Trophoblast cell (in vitro differentiated cells and primary cell): ENCODE measurements around the gene POLR3E. TPM values are rescaled to one million over a fixed set of nuclear protein-coding genes. Genes with fewer than 3 reads are reported as not detected.

Source experiments
- DNase-seq, 2 donors: peaks; one replicate each; pipeline ENCODE4 v3.0.0-alpha.2; 2016
- H2AFZ ChIP-seq: 2 replicates; pipeline ENCODE4 v1.6.1; 2013; ENCODE audit warnings: low read length, moderate library complexity, mild to moderate bottlenecking; ENCODE audit not compliant: insufficient read depth, poor library complexity
- H2AK5ac ChIP-seq: 2 replicates; pipeline ENCODE4 v1.6.1; 2013; ENCODE audit warnings: mild to moderate bottlenecking, low read length
- H2BK120ac ChIP-seq: 2 replicates; pipeline ENCODE4 v1.6.1; 2013; ENCODE audit warnings: low read length, mild to moderate bottlenecking, moderate library complexity; ENCODE audit not compliant: insufficient read depth, poor library complexity
- H2BK12ac ChIP-seq: 2 replicates; pipeline ENCODE4 v1.6.1; 2013; ENCODE audit warnings: mild to moderate bottlenecking, low read length, moderate library complexity
- H2BK5ac ChIP-seq: 2 replicates; pipeline ENCODE4 v1.6.1; 2013; ENCODE audit warnings: low read length, low read depth, moderate library complexity, mild to moderate bottlenecking; ENCODE audit not compliant: poor library complexity
- H3K14ac ChIP-seq: 2 replicates; pipeline ENCODE4 v1.6.1; 2013; ENCODE audit warnings: mild to moderate bottlenecking, low read length
- H3K18ac ChIP-seq: 2 replicates; pipeline ENCODE4 v1.6.1; 2013; ENCODE audit warnings: mild to moderate bottlenecking, low read length
- H3K23ac ChIP-seq: 2 replicates; pipeline ENCODE4 v1.6.1; 2013; ENCODE audit warnings: low read length
- H3K27ac ChIP-seq: 2 replicates; pipeline ENCODE4 v1.5.1; 2013; ENCODE audit warnings: low read depth, mild to moderate bottlenecking, inconsistent platforms, low read length, moderate library complexity
- H3K27me3 ChIP-seq: 2 replicates; pipeline ENCODE4 v1.6.1; 2013; ENCODE audit warnings: inconsistent platforms, mild to moderate bottlenecking, low read length, moderate library complexity; ENCODE audit not compliant: insufficient read depth
- H3K36me3 ChIP-seq, 2 experiments: 1 replicate in 1 of 2; 2 replicates in 1 of 2; pipeline ENCODE4 v1.6.1; 2013; ENCODE audit warnings: low read length in 2 of 2, mild to moderate bottlenecking in 2 of 2, moderate library complexity in 1 of 2; ENCODE audit not compliant: insufficient read depth in 2 of 2, control insufficient read depth in 1 of 2
- H3K4ac ChIP-seq: 2 replicates; pipeline ENCODE4 v1.6.1; 2013; ENCODE audit warnings: low read depth, mild to moderate bottlenecking, low read length, moderate library complexity
- H3K4me1 ChIP-seq, 2 experiments: 1 replicate in 1 of 2; 2 replicates in 1 of 2; pipeline ENCODE4 v1.6.1; 2013; ENCODE audit warnings: low read length in 2 of 2, mild to moderate bottlenecking in 2 of 2, moderate library complexity in 1 of 2; ENCODE audit not compliant: insufficient read depth in 2 of 2, control insufficient read depth in 1 of 2
- H3K4me2 ChIP-seq: 2 replicates; pipeline ENCODE4 v1.6.1; 2013; ENCODE audit warnings: inconsistent platforms, mild to moderate bottlenecking, low read length, moderate library complexity
- H3K4me3 ChIP-seq: 2 replicates; pipeline ENCODE4 v1.5.1; 2013; ENCODE audit warnings: mild to moderate bottlenecking, low read depth, low read length, inconsistent platforms
- H3K79me1 ChIP-seq: one replicate; pipeline ENCODE4 v1.6.1; 2013; ENCODE audit warnings: low read length
- H3K79me2 ChIP-seq: 2 replicates; pipeline ENCODE4 v1.6.1; 2013; ENCODE audit warnings: low read length, mild to moderate bottlenecking; ENCODE audit not compliant: control insufficient read depth, insufficient read depth, poor library complexity
- H3K9ac ChIP-seq: 2 replicates; pipeline ENCODE4 v1.6.1; 2013; ENCODE audit warnings: mild to moderate bottlenecking, low read length
- H3K9me3 ChIP-seq: 2 replicates; pipeline ENCODE4 v1.6.1; 2013; ENCODE audit warnings: low read depth, mild to moderate bottlenecking, control low read depth, inconsistent platforms, low read length; ENCODE audit not compliant: insufficient read depth
- H4K12ac ChIP-seq: 2 replicates; pipeline ENCODE4 v1.6.1; 2013; ENCODE audit warnings: low read depth, mild to moderate bottlenecking, low read length, moderate library complexity
- H4K8ac ChIP-seq: 2 replicates; pipeline ENCODE4 v1.6.1; 2013; ENCODE audit warnings: low read depth, mild to moderate bottlenecking, low read length, moderate library complexity
- H4K91ac ChIP-seq: one replicate; pipeline ENCODE4 v1.6.1; 2013; ENCODE audit warnings: low read depth, mild to moderate bottlenecking, low read length, moderate library complexity
- WGBS: extraction: QIAGEN DNeasy Blood & Tissue Kit; methylation state at CpG from one replicate; pipeline ENCODE4 v1.1.7; 2013; ENCODE audit warnings: missing lambda C conversion rate; ENCODE audit not compliant: insufficient read length, insufficient coverage; ENCODE audit errors: extremely low coverage; 5-methylcytosine and 5-hydroxymethylcytosine counted together
- polyA plus RNA-seq: library from polyadenylated mRNA; stranded (reverse); fragments of 200-250 nt; gene quantifications from 2 replicates; pipeline ENCODE4 v1.2.3, GENCODE V29; 2013

The POLR3E gene, protein sequence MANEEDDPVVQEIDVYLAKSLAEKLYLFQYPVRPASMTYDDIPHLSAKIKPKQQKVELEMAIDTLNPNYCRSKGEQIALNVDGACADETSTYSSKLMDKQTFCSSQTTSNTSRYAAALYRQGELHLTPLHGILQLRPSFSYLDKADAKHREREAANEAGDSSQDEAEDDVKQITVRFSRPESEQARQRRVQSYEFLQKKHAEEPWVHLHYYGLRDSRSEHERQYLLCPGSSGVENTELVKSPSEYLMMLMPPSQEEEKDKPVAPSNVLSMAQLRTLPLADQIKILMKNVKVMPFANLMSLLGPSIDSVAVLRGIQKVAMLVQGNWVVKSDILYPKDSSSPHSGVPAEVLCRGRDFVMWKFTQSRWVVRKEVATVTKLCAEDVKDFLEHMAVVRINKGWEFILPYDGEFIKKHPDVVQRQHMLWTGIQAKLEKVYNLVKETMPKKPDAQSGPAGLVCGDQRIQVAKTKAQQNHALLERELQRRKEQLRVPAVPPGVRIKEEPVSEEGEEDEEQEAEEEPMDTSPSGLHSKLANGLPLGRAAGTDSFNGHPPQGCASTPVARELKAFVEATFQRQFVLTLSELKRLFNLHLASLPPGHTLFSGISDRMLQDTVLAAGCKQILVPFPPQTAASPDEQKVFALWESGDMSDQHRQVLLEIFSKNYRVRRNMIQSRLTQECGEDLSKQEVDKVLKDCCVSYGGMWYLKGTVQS
- 24.6 and 26.6 TPM in 2 replicates for polyA plus RNA-seq

DNA sequence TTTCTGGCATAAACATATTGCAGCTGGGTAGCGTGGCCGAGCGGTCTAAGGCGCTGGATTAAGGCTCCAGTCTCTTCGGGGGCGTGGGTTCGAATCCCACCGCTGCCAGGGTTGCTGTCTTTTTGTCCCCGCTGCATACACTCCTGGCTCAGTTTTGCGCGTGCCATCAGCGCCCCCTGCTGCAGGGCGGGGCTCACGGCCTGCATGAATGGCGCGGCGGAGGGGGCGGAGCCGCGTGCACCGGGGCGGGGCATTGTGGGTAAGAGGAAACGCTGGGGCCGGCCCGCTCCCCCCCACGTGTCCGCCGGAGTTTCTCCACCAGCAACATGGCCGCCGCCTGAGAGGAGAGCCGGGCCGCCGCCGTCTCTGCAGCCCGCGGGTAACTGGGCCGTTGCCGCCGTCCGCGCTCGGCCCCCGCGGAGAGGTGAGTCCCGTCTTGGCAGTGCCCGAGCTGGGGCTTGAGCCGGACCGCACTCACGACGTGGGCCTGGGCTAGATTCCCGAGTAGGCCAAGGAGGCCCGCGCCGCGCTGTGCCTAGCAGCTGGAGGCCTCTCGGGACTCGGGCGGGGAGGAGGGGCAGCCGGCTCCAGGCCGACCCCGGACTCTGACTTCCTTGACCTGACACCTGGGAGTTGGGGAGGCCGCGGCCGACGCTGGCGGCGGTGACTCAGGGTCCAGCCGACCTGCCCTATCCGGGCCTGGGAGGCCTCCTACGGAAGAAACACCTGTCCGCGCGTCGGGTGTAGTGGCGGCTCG lies at the start of gene POLR3E:
Gene POLR3E (plus strand): TSS at position 296 of the 757 bp plus-strand sequence. CDS start 5,560 bp downstream, outside the sequence.
- Histone ChIP-seq H2BK5ac (peak within 1 kb of the TSS; percentile 70), H3K27ac (peak within 1 kb of the TSS; percentile 75), H2AK5ac (peak within 1 kb of the TSS; percentile 57), H4K12ac (peak within 1 kb of the TSS; percentile 83), H2AFZ (peak within 1 kb of the TSS; percentile 77), H3K23ac (no peak within 1 kb of the TSS), H2BK120ac (peak within 1 kb of the TSS; percentile 39), H3K4me3 (peak within 1 kb of the TSS; percentile 97), H2BK12ac (no peak within 1 kb of the TSS), H3K4ac (peak within 1 kb of the TSS; percentile 46), H4K91ac (peak within 1 kb of the TSS; percentile 65), H3K14ac (peak within 1 kb of the TSS; percentile 78), H3K9ac (peak within 1 kb of the TSS; percentile 93), H3K36me3 (no peaks in the 10 kb centered on the region), H3K79me1 (peaks cover 6% of the 10 kb centered on the region), H3K27me3 (no peaks in the 10 kb centered on the region), H3K4me2 (peak within 1 kb of the TSS; percentile 87), H3K9me3 (no peaks in the 10 kb centered on the region), H3K4me1 (no peaks in the 10 kb centered on the region), H3K79me2 (peaks cover 6% of the 10 kb centered on the region), H4K8ac (peak within 1 kb of the TSS; percentile 93), H3K18ac (peak within 1 kb of the TSS; percentile 79)
- DNase-seq: peak; percentile 98 to 100
- no CpG with 5 or more reads among the region's 76 CpGs for WGBS

DNA sequence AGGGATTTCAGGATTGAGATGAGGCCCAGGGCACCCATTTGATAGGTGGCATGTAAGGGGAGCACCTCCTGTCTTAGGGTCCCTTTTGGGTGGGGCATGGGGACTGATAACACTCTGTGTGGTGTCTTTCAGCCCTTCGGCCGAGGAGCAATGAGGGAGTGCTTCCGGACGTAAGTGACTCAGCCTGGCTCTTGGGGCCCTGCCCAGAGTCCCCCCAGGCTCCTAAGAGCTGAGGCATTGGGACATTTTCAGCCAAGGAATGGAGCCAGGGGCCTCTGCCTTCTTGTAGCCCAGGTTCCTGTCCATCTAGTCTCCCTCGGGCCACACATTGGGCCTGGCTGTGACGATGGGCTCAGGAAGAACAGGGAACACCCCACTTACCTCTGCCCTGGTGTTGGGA lies 46.7 kb upstream of the POLR3E start:
- H3K27ac ChIP-seq: no peak overlapping the region
- H3K9me3 ChIP-seq: peaks cover 3% of the 10 kb centered on the region
- H3K4ac ChIP-seq: no peak overlapping the region
- H3K4me1 ChIP-seq: no peaks in the 10 kb centered on the region
- no CpG with 5 or more reads among the region's 6 CpGs for WGBS
- H3K23ac ChIP-seq: no peak overlapping the region
- H4K91ac ChIP-seq: no peak overlapping the region
- H2BK120ac ChIP-seq: no peak overlapping the region
- no peaks in the 10 kb centered on the region for H3K79me1 ChIP-seq
- no peaks in the 10 kb centered on the region for H3K27me3 ChIP-seq
- H2BK5ac ChIP-seq: no peak overlapping the region
- H2AFZ ChIP-seq: no peak overlapping the region
- H3K9ac ChIP-seq: no peak overlapping the region
- no peak overlapping the region for H4K12ac ChIP-seq
- H2BK12ac ChIP-seq: no peak overlapping the region
- peaks cover 20 to 23% of the 10 kb centered on the region in 2 experiments for H3K36me3 ChIP-seq
- DNase-seq: no peak
- no peaks in the 10 kb centered on the region for H3K79me2 ChIP-seq
- no peak overlapping the region for H3K4me3 ChIP-seq
- no peak overlapping the region for H4K8ac ChIP-seq
- no peak overlapping the region for H3K14ac ChIP-seq
- no peak overlapping the region for H3K4me2 ChIP-seq
- H3K18ac ChIP-seq: no peak overlapping the region
- H2AK5ac ChIP-seq: no peak overlapping the region

DNA sequence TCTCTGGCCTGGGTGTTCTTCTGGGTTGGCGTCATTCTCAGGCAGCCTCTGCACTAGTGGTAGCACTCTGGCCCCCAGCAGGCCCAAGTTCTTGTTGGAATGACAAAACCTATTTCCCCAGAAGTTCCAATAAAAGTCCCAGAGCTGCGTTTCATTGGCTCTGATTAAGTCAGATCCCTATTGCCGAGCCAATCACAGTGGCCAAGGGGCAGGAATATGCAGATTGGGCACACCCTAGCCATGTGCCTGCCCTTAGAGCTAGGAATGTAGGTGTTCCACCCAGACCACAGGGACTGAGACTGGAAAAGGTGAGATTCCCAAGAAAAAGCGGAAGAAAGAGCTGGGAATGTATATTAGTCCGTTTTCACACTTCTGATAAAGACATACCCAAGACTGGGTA lies 44.9 kb upstream of the POLR3E start:
- no peak overlapping the region for H3K23ac ChIP-seq
- no peak overlapping the region for H3K4ac ChIP-seq
- no peak overlapping the region for H2AFZ ChIP-seq
- no peak overlapping the region for H3K4me2 ChIP-seq
- H4K91ac ChIP-seq: no peak overlapping the region
- H3K4me3 ChIP-seq: no peak overlapping the region
- H3K79me2 ChIP-seq: no peaks in the 10 kb centered on the region
- H3K36me3 ChIP-seq: peaks cover 28 to 30% of the 10 kb centered on the region in 2 experiments
- DNase-seq: no peak
- no CpG with 5 or more reads among the region's 5 CpGs for WGBS
- peaks cover 6% of the 10 kb centered on the region for H3K9me3 ChIP-seq
- no peak overlapping the region for H3K27ac ChIP-seq
- H3K27me3 ChIP-seq: no peaks in the 10 kb centered on the region
- H4K8ac ChIP-seq: no peak overlapping the region
- no peaks in the 10 kb centered on the region for H3K79me1 ChIP-seq
- H3K4me1 ChIP-seq: no peaks in the 10 kb centered on the region
- no peak overlapping the region for H3K14ac ChIP-seq
- H2BK12ac ChIP-seq: no peak overlapping the region
- no peak overlapping the region for H2AK5ac ChIP-seq
- H2BK120ac ChIP-seq: no peak overlapping the region
- no peak overlapping the region for H3K9ac ChIP-seq
- H3K18ac ChIP-seq: no peak overlapping the region
- no peak overlapping the region for H4K12ac ChIP-seq
- H2BK5ac ChIP-seq: no peak overlapping the region

DNA sequence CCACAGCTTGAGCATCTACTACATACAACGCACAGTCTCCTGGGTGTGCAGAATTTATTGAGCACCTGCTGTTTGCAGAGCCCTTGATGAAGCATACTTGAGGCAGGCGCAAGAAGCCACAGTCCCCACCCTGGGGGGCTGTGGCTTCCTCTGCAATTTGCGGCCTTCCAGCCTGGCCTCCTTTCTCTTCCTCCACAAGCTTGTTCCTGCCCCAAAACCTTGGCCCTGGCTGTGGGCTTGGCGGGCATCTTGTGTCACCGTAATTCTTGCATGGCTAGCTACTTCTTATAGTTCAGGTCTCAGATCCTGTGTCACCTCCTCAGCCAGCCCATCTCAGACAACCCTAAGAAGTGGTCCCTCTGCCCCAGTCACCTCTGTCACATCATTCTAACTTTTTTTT lies 43.9 kb upstream of the POLR3E start:
- no peak for DNase-seq
- Histone ChIP-seq H3K23ac (no peak overlapping the region), H3K27ac (no peak overlapping the region), H2BK120ac (no peak overlapping the region), H2AFZ (no peak overlapping the region), H2AK5ac (no peak overlapping the region), H3K9me3 (peaks cover 6% of the 10 kb centered on the region), H3K36me3 (peaks cover 31 to 36% of the 10 kb centered on the region in 2 experiments), H3K9ac (no peak overlapping the region), H3K79me1 (no peaks in the 10 kb centered on the region), H3K4ac (no peak overlapping the region), H2BK5ac (no peak overlapping the region), H3K14ac (no peak overlapping the region), H4K8ac (no peak overlapping the region), H4K91ac (no peak overlapping the region), H3K4me2 (no peak overlapping the region), H3K27me3 (no peaks in the 10 kb centered on the region), H4K12ac (no peak overlapping the region), H3K4me1 (no peaks in the 10 kb centered on the region), H2BK12ac (no peak overlapping the region), H3K18ac (no peak overlapping the region), H3K79me2 (no peaks in the 10 kb centered on the region), H3K4me3 (no peak overlapping the region)
- no CpG with 5 or more reads among the region's 5 CpGs for WGBS
